Trophoblast cell (in vitro differentiated cells and primary cell): Measurements from ENCODE around the gene NAT14.

Experiments
- DNase-seq, 2 donors: peaks; one replicate each; pipeline ENCODE4 v3.0.0-alpha.2; 2016
- H2AFZ ChIP-seq: 2 replicates; pipeline ENCODE4 v1.6.1; 2013; ENCODE audit warnings: low read length, moderate library complexity, mild to moderate bottlenecking; ENCODE audit not compliant: insufficient read depth, poor library complexity
- H2AK5ac ChIP-seq: 2 replicates; pipeline ENCODE4 v1.6.1; 2013; ENCODE audit warnings: mild to moderate bottlenecking, low read length
- H2BK120ac ChIP-seq: 2 replicates; pipeline ENCODE4 v1.6.1; 2013; ENCODE audit warnings: low read length, mild to moderate bottlenecking, moderate library complexity; ENCODE audit not compliant: insufficient read depth, poor library complexity
- H2BK12ac ChIP-seq: 2 replicates; pipeline ENCODE4 v1.6.1; 2013; ENCODE audit warnings: mild to moderate bottlenecking, low read length, moderate library complexity
- H2BK5ac ChIP-seq: 2 replicates; pipeline ENCODE4 v1.6.1; 2013; ENCODE audit warnings: low read length, low read depth, moderate library complexity, mild to moderate bottlenecking; ENCODE audit not compliant: poor library complexity
- H3K14ac ChIP-seq: 2 replicates; pipeline ENCODE4 v1.6.1; 2013; ENCODE audit warnings: mild to moderate bottlenecking, low read length
- H3K18ac ChIP-seq: 2 replicates; pipeline ENCODE4 v1.6.1; 2013; ENCODE audit warnings: mild to moderate bottlenecking, low read length
- H3K23ac ChIP-seq: 2 replicates; pipeline ENCODE4 v1.6.1; 2013; ENCODE audit warnings: low read length
- H3K27ac ChIP-seq: 2 replicates; pipeline ENCODE4 v1.5.1; 2013; ENCODE audit warnings: low read depth, mild to moderate bottlenecking, inconsistent platforms, low read length, moderate library complexity
- H3K27me3 ChIP-seq: 2 replicates; pipeline ENCODE4 v1.6.1; 2013; ENCODE audit warnings: inconsistent platforms, mild to moderate bottlenecking, low read length, moderate library complexity; ENCODE audit not compliant: insufficient read depth
- H3K36me3 ChIP-seq, 2 experiments: 1 replicate in 1 of 2; 2 replicates in 1 of 2; pipeline ENCODE4 v1.6.1; 2013; ENCODE audit warnings: low read length in 2 of 2, mild to moderate bottlenecking in 2 of 2, moderate library complexity in 1 of 2; ENCODE audit not compliant: insufficient read depth in 2 of 2, control insufficient read depth in 1 of 2
- H3K4ac ChIP-seq: 2 replicates; pipeline ENCODE4 v1.6.1; 2013; ENCODE audit warnings: low read depth, mild to moderate bottlenecking, low read length, moderate library complexity
- H3K4me1 ChIP-seq, 2 experiments: 1 replicate in 1 of 2; 2 replicates in 1 of 2; pipeline ENCODE4 v1.6.1; 2013; ENCODE audit warnings: low read length in 2 of 2, mild to moderate bottlenecking in 2 of 2, moderate library complexity in 1 of 2; ENCODE audit not compliant: insufficient read depth in 2 of 2, control insufficient read depth in 1 of 2
- H3K4me2 ChIP-seq: 2 replicates; pipeline ENCODE4 v1.6.1; 2013; ENCODE audit warnings: inconsistent platforms, mild to moderate bottlenecking, low read length, moderate library complexity
- H3K4me3 ChIP-seq: 2 replicates; pipeline ENCODE4 v1.5.1; 2013; ENCODE audit warnings: mild to moderate bottlenecking, low read depth, low read length, inconsistent platforms
- H3K79me1 ChIP-seq: one replicate; pipeline ENCODE4 v1.6.1; 2013; ENCODE audit warnings: low read length
- H3K79me2 ChIP-seq: 2 replicates; pipeline ENCODE4 v1.6.1; 2013; ENCODE audit warnings: low read length, mild to moderate bottlenecking; ENCODE audit not compliant: control insufficient read depth, insufficient read depth, poor library complexity
- H3K9ac ChIP-seq: 2 replicates; pipeline ENCODE4 v1.6.1; 2013; ENCODE audit warnings: mild to moderate bottlenecking, low read length
- H3K9me3 ChIP-seq: 2 replicates; pipeline ENCODE4 v1.6.1; 2013; ENCODE audit warnings: low read depth, mild to moderate bottlenecking, control low read depth, inconsistent platforms, low read length; ENCODE audit not compliant: insufficient read depth
- H4K12ac ChIP-seq: 2 replicates; pipeline ENCODE4 v1.6.1; 2013; ENCODE audit warnings: low read depth, mild to moderate bottlenecking, low read length, moderate library complexity
- H4K8ac ChIP-seq: 2 replicates; pipeline ENCODE4 v1.6.1; 2013; ENCODE audit warnings: low read depth, mild to moderate bottlenecking, low read length, moderate library complexity
- H4K91ac ChIP-seq: one replicate; pipeline ENCODE4 v1.6.1; 2013; ENCODE audit warnings: low read depth, mild to moderate bottlenecking, low read length, moderate library complexity
- WGBS: extraction: QIAGEN DNeasy Blood & Tissue Kit; methylation state at CpG from one replicate; pipeline ENCODE4 v1.1.7; 2013; ENCODE audit warnings: missing lambda C conversion rate; ENCODE audit not compliant: insufficient read length, insufficient coverage; ENCODE audit errors: extremely low coverage; 5-methylcytosine and 5-hydroxymethylcytosine counted together

The NAT14 gene

GRCh38 chr19:55476100-55476775 is 8.8 kb upstream of the NAT14 start, which contains the start of gene ZNF628:
ZNF628 (plus strand) TSS chr19:55476617; CDS start chr19:55479911, 3,294 bp downstream.
- Histone ChIP-seq H4K12ac (peak within 1 kb of the TSS; percentile 79), H2BK120ac (peak within 1 kb of the TSS; percentile 56), H2AK5ac (peak within 1 kb of the TSS; percentile 88), H3K23ac (no peak within 1 kb of the TSS), H3K4me3 (peak within 1 kb of the TSS; percentile 79), H3K79me2 (no peaks in the 10 kb centered on the region), H4K8ac (peak within 1 kb of the TSS; percentile 91), H3K27ac (peak within 1 kb of the TSS; percentile 75), H3K4me2 (peak within 1 kb of the TSS; percentile 87), H3K9me3 (no peaks in the 10 kb centered on the region), H3K18ac (peak within 1 kb of the TSS; percentile 49), H4K91ac (peak within 1 kb of the TSS; percentile 92), H3K9ac (peak within 1 kb of the TSS; percentile 89), H2BK5ac (peak within 1 kb of the TSS; percentile 76), H2BK12ac (no peak within 1 kb of the TSS), H3K14ac (peak within 1 kb of the TSS; percentile 80), H3K27me3 (no peaks in the 10 kb centered on the region), H3K4ac (peak within 1 kb of the TSS; percentile 39), H2AFZ (peak within 1 kb of the TSS; percentile 42), H3K79me1 (peaks cover 4% of the 10 kb centered on the region), H3K4me1 (peaks cover 4 to 8% of the 10 kb centered on the region in 2 experiments), H3K36me3 (peaks cover 1 to 3% of the 10 kb centered on the region in 2 experiments)
- no CpG with 5 or more reads among the region's 61 CpGs for WGBS
- DNase-seq, result peak; percentile 97 to 98

- Histone ChIP-seq H3K18ac (no peak overlapping the region), H2AK5ac (peak overlapping the region; percentile 20), H3K27ac (no peak overlapping the region), H3K9me3 (peaks cover 1% of the 10 kb centered on the region), H3K36me3 (peaks cover 12% of the 10 kb centered on the region in 2 experiments), H2BK120ac (no peak overlapping the region), H3K27me3 (no peaks in the 10 kb centered on the region), H3K79me1 (peaks cover 4% of the 10 kb centered on the region), H4K8ac (no peak overlapping the region), H3K4ac (peak overlapping the region; percentile 28), H3K4me2 (no peak overlapping the region), H3K4me3 (no peak overlapping the region), H2AFZ (no peak overlapping the region), H4K12ac (no peak overlapping the region), H3K14ac (peak overlapping the region; percentile 22), H3K4me1 (peaks cover 4 to 8% of the 10 kb centered on the region in 2 experiments), H2BK5ac (no peak overlapping the region), H4K91ac (no peak overlapping the region), H3K23ac (no peak overlapping the region), H3K79me2 (no peaks in the 10 kb centered on the region), H3K9ac (no peak overlapping the region), H2BK12ac (peak overlapping the region; percentile 33)
- no peak for DNase-seq
- WGBS, result 100% methylated on average over 1 of the region's 13 CpGs
Observed at GRCh38 chr19:55477905-55478304, 7.1 kb upstream of the NAT14 start.

- no CpG with 5 or more reads among the region's 12 CpGs for WGBS
Observed at GRCh38 chr19:55478364-55478763, 6.6 kb upstream of the NAT14 start.

GRCh38 chr19:55479045-55479444 is 5.9 kb upstream of the NAT14 start:
- no peaks in the 10 kb centered on the region for H3K79me2 ChIP-seq

More at GRCh38 chr19:55478364-55478763, 6.6 kb upstream of the NAT14 start:
- H2BK5ac ChIP-seq, result no peak overlapping the region
- peaks cover 14 to 15% of the 10 kb centered on the region in 2 experiments for H3K36me3 ChIP-seq
- no peak overlapping the region for H4K91ac ChIP-seq
- H4K12ac ChIP-seq, result no peak overlapping the region
- peaks cover 5 to 8% of the 10 kb centered on the region in 2 experiments for H3K4me1 ChIP-seq
- no peak for DNase-seq
- peaks cover 4% of the 10 kb centered on the region for H3K79me1 ChIP-seq
- H4K8ac ChIP-seq, result no peak overlapping the region
- no peak overlapping the region for H2AFZ ChIP-seq
- no peak overlapping the region for H3K14ac ChIP-seq
- no peak overlapping the region for H3K4me2 ChIP-seq
- H3K79me2 ChIP-seq, result no peaks in the 10 kb centered on the region
- no peak overlapping the region for H2BK120ac ChIP-seq
- H2AK5ac ChIP-seq, result no peak overlapping the region
- peaks cover 1% of the 10 kb centered on the region for H3K9me3 ChIP-seq
- H3K27ac ChIP-seq, result no peak overlapping the region
- H3K27me3 ChIP-seq, result no peaks in the 10 kb centered on the region
- H3K4ac ChIP-seq, result no peak overlapping the region
- H3K23ac ChIP-seq, result no peak overlapping the region
- H3K9ac ChIP-seq, result no peak overlapping the region
- H3K18ac ChIP-seq, result no peak overlapping the region
- no peak overlapping the region for H3K4me3 ChIP-seq
- no peak overlapping the region for H2BK12ac ChIP-seq

More at GRCh38 chr19:55479045-55479444, 5.9 kb upstream of the NAT14 start:
- Histone ChIP-seq H3K4me3 (no peak overlapping the region), H4K12ac (no peak overlapping the region), H3K14ac (no peak overlapping the region), H3K36me3 (peaks cover 15 to 20% of the 10 kb centered on the region in 2 experiments), H3K4me1 (peaks cover 11 to 13% of the 10 kb centered on the region in 2 experiments), H3K27ac (no peak overlapping the region), H2AFZ (no peak overlapping the region), H3K79me1 (peaks cover 4% of the 10 kb centered on the region), H3K23ac (no peak overlapping the region), H4K8ac (no peak overlapping the region), H3K9me3 (peaks cover 1% of the 10 kb centered on the region), H3K4me2 (no peak overlapping the region), H3K27me3 (no peaks in the 10 kb centered on the region), H2BK120ac (no peak overlapping the region), H2AK5ac (no peak overlapping the region), H3K9ac (no peak overlapping the region), H2BK12ac (no peak overlapping the region), H3K4ac (peak overlapping the region; percentile 9), H2BK5ac (no peak overlapping the region), H4K91ac (no peak overlapping the region), H3K18ac (no peak overlapping the region)
- DNase-seq, result no peak
- no CpG with 5 or more reads among the region's 17 CpGs for WGBS
